Breast epithelium (tissue), 3 donors: ENCODE data around the gene UBASH3B.

Experiments used
- CTCF ChIP-seq, 3 donors: fragments of 450-650 bp; IDR thresholded peaks; one replicate each; pipeline ENCODE4 v1.5.1; 2016 to 2017; ENCODE audit warnings: antibody characterized with exemption in 3 of 3, mild to moderate bottlenecking in 3 of 3, moderate library complexity in 3 of 3
- POLR2AphosphoS5 ChIP-seq, 3 donors: sonication (generic); formaldehyde crosslinking; IDR thresholded peaks; one replicate each; pipeline ENCODE4 v1.6.1; 2017; ENCODE audit warnings: antibody characterized with exemption in 3 of 3

DNA sequence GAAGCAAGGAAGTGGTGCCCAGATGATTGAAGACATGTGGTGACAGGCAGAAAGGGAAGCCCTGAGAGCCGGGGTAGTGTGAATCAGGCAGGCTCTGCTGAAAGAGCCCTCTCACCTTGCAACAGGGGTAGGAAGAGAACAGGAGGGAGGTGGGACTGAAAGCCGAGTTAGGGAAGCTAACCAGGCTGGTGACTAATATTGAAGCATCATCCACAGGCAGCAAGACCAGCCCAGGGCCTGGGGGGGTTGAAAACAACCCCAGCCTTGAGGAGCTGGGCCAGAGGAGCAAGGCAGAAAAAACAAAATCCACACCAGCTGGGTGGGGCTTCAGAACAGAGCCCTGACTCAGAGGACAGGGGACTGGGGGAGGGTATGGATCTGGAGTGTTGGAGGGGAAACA, 147.8 kb downstream of the UBASH3B start:
- TF ChIP-seq CTCF (IDR thresholded peaks at IDR 0.05) (no peak), POLR2AphosphoS5 (IDR thresholded peaks at IDR 0.05) (no peak)
